Chondrocyte (in vitro differentiated cells): ENCODE data around the gene NEU2. TPM values are rescaled to one million over a fixed set of nuclear protein-coding genes. Genes with fewer than 3 reads are reported as not detected.

Source experiments
- DNase-seq: peaks from one replicate; pipeline ENCODE4 v3.0.0; 2021; ENCODE audit warnings: mixed read lengths, low spot score
- H3K27ac Mint-ChIP-seq: one replicate; pipeline ENCODE4 v1.8.0; 2021; ENCODE audit warnings: mild to moderate bottlenecking, moderate library complexity, mixed read lengths; ENCODE audit not compliant: unreplicated experiment
- H3K27me3 Mint-ChIP-seq: 2 replicates; pipeline ENCODE4 v1.8.0; 2021; ENCODE audit warnings: low read depth, mixed read lengths
- H3K36me3 Mint-ChIP-seq: 2 replicates; pipeline ENCODE4 v1.8.0; 2021; ENCODE audit warnings: low read depth, mixed read lengths
- H3K4me1 Mint-ChIP-seq: 2 replicates; pipeline ENCODE4 v1.8.0; 2021; ENCODE audit warnings: low read depth, mild to moderate bottlenecking, mixed read lengths
- H3K4me3 Mint-ChIP-seq: one replicate; pipeline ENCODE4 v1.8.0; 2021; ENCODE audit warnings: mild to moderate bottlenecking, moderate library complexity, mixed read lengths; ENCODE audit not compliant: unreplicated experiment
- H3K9me3 Mint-ChIP-seq: 2 replicates; pipeline ENCODE4 v1.8.0; 2021; ENCODE audit warnings: low read depth, mixed read lengths
- total RNA-seq: library from RNA; stranded (reverse); gene quantifications from 3 replicates; pipeline ENCODE4 v1.2.1, GENCODE V29; 2021
- TF ChIP-seq, protein P1 (sequence below): fragments of 200-600 bp; sonication (generic); IDR thresholded peaks from 2 replicates; pipeline ENCODE4 v1.5.0; 2021; ENCODE audit warnings: antibody characterized with exemption, mild to moderate bottlenecking, moderate library complexity

The NEU2 gene
- total RNA-seq, 1 donor from 2014 or later = not detected

DNA sequence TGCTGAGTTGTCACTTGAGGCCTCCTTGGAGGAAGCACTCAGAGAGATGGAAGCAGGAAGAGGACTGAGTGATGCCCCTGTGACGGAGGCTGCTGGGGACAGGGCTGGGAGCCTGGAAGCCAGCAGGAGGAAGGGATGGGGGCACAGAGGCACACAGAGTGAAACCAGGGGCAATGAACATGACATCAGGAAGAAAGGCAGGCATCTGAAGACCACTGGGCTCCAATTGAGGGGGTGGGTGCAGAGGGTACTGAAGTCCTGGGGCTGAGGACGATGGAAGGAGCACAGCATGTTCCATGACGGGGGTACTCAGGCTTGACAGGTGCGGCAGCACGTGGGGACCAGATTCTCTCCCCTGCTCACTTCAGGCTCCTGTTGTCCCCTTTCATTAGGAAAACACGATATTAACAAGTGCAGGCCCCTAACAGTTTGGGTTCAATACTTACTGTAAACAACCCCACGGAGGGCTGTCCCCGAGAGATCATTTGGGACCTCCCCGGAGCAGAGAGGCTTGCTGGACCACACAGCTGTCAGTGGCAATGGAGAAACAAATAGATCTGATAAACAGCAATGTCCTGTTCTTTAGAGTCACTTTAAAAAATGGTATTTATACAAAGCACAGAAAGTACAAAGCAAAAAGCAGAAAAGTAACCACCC, 36.4 kb downstream of the NEU2 start:
- Mint-ChIP-seq H3K36me3 (peaks cover 4% of the 10 kb centered on the region), H3K9me3 (peaks cover 7% of the 10 kb centered on the region)
- TF ChIP-seq, protein P1, sequence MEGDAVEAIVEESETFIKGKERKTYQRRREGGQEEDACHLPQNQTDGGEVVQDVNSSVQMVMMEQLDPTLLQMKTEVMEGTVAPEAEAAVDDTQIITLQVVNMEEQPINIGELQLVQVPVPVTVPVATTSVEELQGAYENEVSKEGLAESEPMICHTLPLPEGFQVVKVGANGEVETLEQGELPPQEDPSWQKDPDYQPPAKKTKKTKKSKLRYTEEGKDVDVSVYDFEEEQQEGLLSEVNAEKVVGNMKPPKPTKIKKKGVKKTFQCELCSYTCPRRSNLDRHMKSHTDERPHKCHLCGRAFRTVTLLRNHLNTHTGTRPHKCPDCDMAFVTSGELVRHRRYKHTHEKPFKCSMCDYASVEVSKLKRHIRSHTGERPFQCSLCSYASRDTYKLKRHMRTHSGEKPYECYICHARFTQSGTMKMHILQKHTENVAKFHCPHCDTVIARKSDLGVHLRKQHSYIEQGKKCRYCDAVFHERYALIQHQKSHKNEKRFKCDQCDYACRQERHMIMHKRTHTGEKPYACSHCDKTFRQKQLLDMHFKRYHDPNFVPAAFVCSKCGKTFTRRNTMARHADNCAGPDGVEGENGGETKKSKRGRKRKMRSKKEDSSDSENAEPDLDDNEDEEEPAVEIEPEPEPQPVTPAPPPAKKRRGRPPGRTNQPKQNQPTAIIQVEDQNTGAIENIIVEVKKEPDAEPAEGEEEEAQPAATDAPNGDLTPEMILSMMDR = no peak

DNA sequence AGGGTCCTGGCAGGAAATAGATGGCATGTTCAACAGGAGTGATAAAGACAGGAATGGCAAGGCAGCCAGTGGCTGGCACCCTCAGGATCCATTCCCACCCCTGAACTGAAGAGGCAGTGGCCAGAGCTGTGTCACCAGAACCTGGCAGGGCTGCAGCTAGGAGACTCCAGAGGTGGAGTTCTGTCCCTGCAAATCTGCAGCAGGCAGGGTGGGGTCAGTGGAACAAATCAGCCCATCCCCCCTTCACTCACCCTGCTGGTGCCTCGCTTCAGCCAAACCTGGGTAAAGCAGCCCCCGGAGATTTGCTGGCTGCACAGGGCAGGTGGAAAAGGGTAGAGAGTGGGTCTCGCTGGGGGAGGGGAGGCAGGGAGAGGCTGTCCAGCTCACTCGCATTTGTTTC, 40.4 kb downstream of the NEU2 start:
- DNase-seq = peak; percentile 39
- Mint-ChIP-seq H3K9me3 (peaks cover 7% of the 10 kb centered on the region), H3K36me3 (peaks cover 4% of the 10 kb centered on the region), H3K27me3 (peaks cover 22% of the 10 kb centered on the region), H3K27ac (no peak overlapping the region), H3K4me1 (no peaks in the 10 kb centered on the region), H3K4me3 (no peak overlapping the region)
- TF ChIP-seq, protein P1 = no peak

More for the DNA sequence above, 36.4 kb downstream of the NEU2 start:
- H3K27me3 Mint-ChIP-seq = peaks cover 17% of the 10 kb centered on the region
- peak; percentile 28 for DNase-seq
- no peak overlapping the region for H3K4me3 Mint-ChIP-seq
- H3K27ac Mint-ChIP-seq = peak overlapping the region; percentile 27
- no peaks in the 10 kb centered on the region for H3K4me1 Mint-ChIP-seq

DNA sequence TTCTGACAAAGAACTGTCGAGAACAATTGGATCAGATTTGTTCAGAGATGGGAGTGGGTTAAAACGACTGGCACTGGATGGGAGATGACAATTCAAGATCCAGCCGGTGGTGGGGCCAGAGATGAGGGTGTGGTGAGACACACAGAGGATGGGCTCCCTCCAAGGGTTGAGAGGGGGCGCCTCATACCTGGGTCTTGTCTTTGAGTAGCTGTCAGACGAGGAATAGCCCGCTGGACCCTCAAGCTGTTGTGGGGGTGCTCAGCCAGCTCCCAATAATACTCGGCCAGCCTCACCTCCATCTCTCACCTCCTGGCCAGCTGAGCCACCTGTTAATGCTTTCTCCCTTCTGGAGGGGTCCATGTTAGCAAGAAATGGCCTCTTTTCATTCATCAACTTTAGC, 41.6 kb downstream of the NEU2 start:
- Mint-ChIP-seq H3K9me3 (peaks cover 7% of the 10 kb centered on the region), H3K4me1 (no peaks in the 10 kb centered on the region), H3K36me3 (peaks cover 4% of the 10 kb centered on the region), H3K4me3 (no peak overlapping the region), H3K27me3 (peaks cover 16% of the 10 kb centered on the region), H3K27ac (no peak overlapping the region)
- TF ChIP-seq, protein P1 = no peak
- no peak for DNase-seq

DNA sequence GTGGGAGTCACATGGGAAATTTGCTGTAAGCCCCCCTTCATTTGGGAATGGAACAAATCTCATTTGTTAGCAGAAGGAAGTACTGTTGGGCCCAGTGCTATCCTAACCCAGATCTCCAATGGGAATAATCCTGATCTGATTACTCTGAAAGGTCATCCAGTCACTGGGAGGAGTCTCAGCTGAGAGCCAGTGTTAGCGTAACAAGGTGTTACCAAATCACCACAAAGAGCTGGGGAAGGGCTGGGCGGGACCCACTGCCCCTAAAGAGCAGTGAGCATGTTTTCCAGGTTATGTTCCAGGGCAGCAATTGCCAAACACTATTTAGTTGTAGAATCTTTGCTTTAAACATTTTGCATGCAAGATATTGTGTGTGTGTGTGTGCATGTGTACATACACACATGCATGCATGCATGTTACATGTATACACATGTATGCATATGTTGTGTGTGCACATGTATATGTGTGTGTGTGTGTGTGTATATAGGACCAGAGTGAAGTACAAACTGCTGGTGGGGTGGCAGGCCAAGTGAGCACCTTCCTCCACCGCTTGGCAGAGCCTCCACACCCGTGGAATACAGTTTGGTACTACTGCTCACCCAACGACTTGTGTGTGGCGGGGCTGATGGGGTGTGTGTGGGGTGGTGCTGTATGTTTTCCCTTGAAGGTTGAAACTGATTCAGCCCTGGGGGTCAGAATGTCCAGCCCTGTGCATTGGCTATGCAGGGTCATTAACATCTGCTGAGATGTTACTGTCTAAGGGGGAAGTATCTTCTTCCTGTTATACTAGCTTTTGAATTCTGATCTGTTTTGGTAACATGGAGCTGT, 42.9 kb downstream of the NEU2 start:
- H3K36me3 Mint-ChIP-seq = peaks cover 4% of the 10 kb centered on the region
- TF ChIP-seq, protein P1 = no peak
- peak; percentile 57 for DNase-seq
- peaks cover 19% of the 10 kb centered on the region for H3K27me3 Mint-ChIP-seq
- H3K4me1 Mint-ChIP-seq = no peaks in the 10 kb centered on the region
- no peak overlapping the region for H3K27ac Mint-ChIP-seq
- H3K4me3 Mint-ChIP-seq = no peak overlapping the region
- H3K9me3 Mint-ChIP-seq = peaks cover 7% of the 10 kb centered on the region

DNA sequence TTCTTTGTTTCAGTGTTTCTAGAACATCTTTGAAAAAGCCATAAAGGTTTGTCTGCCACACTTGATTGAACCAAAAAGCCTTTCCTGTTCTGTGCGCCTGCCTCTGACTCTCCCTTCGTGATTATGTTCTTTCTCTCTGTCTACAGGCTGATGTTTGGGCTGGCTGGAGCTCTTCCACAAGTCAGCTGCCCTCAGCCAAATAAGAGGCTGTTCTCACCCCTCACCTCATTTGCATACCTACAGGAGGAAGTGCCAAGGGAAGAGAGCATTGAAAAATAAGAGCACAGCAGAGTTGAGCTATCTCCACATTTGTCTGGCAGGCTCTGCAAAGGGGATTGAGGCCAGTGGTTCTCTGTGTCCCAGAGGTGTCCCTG, 43.5 kb downstream of the NEU2 start:
- peaks cover 21% of the 10 kb centered on the region for H3K27me3 Mint-ChIP-seq
- peaks cover 7% of the 10 kb centered on the region for H3K9me3 Mint-ChIP-seq
- H3K27ac Mint-ChIP-seq = no peak overlapping the region
- no peak overlapping the region for H3K4me3 Mint-ChIP-seq
- no peaks in the 10 kb centered on the region for H3K4me1 Mint-ChIP-seq
- peaks cover 4% of the 10 kb centered on the region for H3K36me3 Mint-ChIP-seq
- TF ChIP-seq, protein P1 = no peak
- DNase-seq = no peak
